ENCODE data around the gene CEP97. TPM values are rescaled to one million over a fixed set of nuclear protein-coding genes. Genes with fewer than 3 reads are reported as not detected.
A peak's percentile ranks its signal among the peaks of the same experiment; 100 is the strongest.
"Not testable (repeated sequence)": the region's sequence is repeated elsewhere in the genome, so short reads cannot be mapped to it uniquely, and the experiment has no call there.

The CEP97 gene, protein sequence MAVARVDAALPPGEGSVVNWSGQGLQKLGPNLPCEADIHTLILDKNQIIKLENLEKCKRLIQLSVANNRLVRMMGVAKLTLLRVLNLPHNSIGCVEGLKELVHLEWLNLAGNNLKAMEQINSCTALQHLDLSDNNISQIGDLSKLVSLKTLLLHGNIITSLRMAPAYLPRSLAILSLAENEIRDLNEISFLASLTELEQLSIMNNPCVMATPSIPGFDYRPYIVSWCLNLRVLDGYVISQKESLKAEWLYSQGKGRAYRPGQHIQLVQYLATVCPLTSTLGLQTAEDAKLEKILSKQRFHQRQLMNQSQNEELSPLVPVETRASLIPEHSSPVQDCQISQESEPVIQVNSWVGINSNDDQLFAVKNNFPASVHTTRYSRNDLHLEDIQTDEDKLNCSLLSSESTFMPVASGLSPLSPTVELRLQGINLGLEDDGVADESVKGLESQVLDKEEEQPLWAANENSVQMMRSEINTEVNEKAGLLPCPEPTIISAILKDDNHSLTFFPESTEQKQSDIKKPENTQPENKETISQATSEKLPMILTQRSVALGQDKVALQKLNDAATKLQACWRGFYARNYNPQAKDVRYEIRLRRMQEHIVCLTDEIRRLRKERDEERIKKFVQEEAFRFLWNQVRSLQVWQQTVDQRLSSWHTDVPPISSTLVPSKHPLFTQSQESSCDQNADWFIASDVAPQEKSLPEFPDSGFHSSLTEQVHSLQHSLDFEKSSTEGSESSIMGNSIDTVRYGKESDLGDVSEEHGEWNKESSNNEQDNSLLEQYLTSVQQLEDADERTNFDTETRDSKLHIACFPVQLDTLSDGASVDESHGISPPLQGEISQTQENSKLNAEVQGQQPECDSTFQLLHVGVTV
- total RNA-seq (2014; rRNA removed; shearing (Covaris generic); ENCODE audit: low replicate concordance), result 15.0 and 21.7 TPM in 2 replicates

DNA sequence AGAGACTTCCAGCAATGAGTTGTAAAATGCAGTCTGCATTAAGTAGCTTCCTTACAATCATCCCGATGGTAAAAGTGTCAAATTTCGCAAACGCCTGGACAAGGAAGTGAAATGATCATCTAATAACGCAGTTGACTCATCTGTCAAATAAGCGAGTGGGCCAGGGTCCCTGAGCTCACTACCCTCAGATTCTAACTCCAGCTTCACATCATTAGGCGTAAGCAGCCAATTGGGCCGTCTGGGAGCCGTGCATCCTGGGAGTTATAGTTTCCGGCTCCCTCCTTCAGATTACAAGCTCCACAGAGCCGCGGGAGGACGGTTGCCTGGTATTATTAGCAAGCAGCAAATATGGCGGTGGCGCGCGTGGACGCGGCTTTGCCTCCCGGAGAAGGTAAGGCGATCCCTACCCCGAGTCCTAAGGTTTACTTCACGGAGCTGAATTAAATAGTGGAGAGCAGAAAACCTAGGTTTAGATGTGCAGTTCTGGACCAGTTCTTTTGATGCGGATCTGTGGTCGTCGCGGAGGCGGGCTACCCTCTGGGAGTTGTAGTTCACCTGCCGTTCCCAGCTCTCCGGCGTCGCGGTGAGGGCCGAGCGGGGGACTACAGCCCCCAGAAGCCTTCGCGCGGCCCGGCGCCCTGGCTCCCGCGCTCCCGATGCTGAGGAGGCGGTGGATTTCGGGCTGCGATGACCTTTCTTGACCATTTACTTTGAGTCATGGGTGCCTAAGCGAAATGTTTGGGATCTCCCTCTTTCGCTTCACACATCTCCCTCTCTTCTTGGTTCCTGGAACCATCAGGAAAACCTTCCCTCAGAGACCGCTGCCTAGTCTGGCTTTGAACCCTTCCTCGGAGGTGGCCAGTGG is at the start of gene CEP97:
Gene CEP97 (plus strand): TSS at position 286 of the 865 bp plus-strand sequence. CDS start 63 bp downstream, at position 349.
- peak within 1 kb of the TSS; percentile 79 for H3K9ac ChIP-seq (ENCODE audit: low read length)
- H3K4me2 ChIP-seq (ENCODE audit: low read depth, low read length, poor library complexity, severe bottlenecking), result peak within 1 kb of the TSS; percentile 96
- H3K36me3 ChIP-seq (ENCODE audit: insufficient read depth, low read length), result peaks cover 18% of the 10 kb centered on the region; the same call in 1 of the 2 replicates
- peak; percentile 96 for DNase-seq
- H3K4me1 ChIP-seq (ENCODE audit: low read length), result peaks cover 28% of the 10 kb centered on the region
- H4K20me1 ChIP-seq (ENCODE audit: insufficient read depth, low read depth, low read length), result no peaks in the 10 kb centered on the region
- peak within 1 kb of the TSS; percentile 78 for H3K4me3 ChIP-seq (ENCODE audit: low read length)
- no peaks in the 10 kb centered on the region for H3K27me3 ChIP-seq (ENCODE audit: low read length)
- peak within 1 kb of the TSS; percentile 67 for H3K27ac ChIP-seq (ENCODE audit: low read length)
- H3K79me2 ChIP-seq (ENCODE audit: low read length), result peaks cover 34% of the 10 kb centered on the region
- peak within 1 kb of the TSS; percentile 93 for H2AFZ ChIP-seq (ENCODE audit: low read length)
- no peaks in the 10 kb centered on the region for H3K9me2 ChIP-seq (replicated peaks; ENCODE audit: insufficient read depth, low read length)
- no peaks in the 10 kb centered on the region for H3K9me3 ChIP-seq (ENCODE audit: low read length)

DNA sequence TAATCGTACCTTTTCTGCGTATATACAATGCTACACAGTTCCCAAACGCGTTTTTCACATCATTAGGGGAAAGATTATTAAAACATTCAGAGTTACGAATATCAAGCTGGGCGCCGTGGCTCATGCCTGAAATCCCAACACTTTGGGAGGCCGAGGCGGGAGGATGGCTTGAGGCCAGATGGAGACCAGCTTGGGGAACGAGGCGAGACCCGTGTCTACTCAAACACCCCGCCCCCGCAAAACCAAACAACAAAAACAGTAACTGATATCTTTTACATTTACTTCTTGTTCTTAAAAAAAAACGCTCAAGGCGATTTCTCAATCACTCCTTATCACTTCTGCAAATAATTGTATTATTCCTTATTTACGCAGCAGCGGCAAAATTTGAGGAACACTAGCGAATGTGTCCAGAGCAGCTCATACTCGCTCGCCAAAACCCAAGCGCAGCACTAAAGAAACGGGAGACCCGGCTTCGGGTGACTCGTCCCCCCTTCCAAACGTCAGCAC is 48.7 kb upstream of the CEP97 start:
- Histone ChIP-seq H3K9ac (ENCODE audit: low read length) (peak overlapping the region; percentile 80), H3K27me3 (ENCODE audit: low read length) (no peaks in the 10 kb centered on the region), H3K36me3 (ENCODE audit: insufficient read depth, low read length) (peaks cover 22% of the 10 kb centered on the region), H3K4me2 (ENCODE audit: low read depth, low read length, poor library complexity, severe bottlenecking) (peak overlapping the region; percentile 86), H3K9me3 (ENCODE audit: low read length) (no peaks in the 10 kb centered on the region), H3K9me2 (replicated peaks; ENCODE audit: insufficient read depth, low read length) (no peaks in the 10 kb centered on the region), H3K27ac (ENCODE audit: low read length) (peak overlapping the region; percentile 58), H2AFZ (ENCODE audit: low read length) (no peak overlapping the region), H3K79me2 (ENCODE audit: low read length) (peaks cover 51% of the 10 kb centered on the region), H3K4me3 (ENCODE audit: low read length) (peak overlapping the region; percentile 94), H4K20me1 (ENCODE audit: insufficient read depth, low read depth, low read length) (peaks cover 12% of the 10 kb centered on the region), H3K4me1 (ENCODE audit: low read length) (peaks cover 28% of the 10 kb centered on the region)
- no peak for DNase-seq

DNA sequence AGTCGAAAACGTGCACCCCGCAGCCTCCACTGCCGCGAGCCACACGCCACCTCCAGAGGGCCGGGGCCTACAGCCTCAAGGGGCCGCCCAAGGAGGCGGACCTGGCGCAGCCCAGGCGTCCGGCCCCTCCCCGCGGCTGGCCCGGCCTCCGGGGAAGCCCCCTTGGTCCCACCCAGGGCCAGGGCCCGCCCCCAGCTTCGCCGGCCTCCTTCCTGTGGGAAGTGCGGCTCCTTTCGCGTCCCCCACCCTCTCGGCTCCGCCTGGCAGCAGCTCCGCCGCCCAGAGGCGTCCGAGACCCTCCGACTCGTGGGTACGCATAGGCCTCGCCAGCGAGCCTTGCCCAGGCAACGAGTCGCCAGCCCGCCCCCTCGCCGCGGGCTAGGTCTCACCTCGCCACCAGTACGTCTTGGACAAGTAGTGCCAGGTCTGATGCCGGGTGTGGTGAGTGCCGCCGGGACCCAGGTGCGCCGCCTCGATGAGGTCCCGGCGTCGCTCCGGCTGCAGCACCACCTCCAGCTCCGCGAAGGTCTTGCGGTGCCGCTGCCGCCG is 48.1 kb upstream of the CEP97 start:
- Histone ChIP-seq H3K36me3 (ENCODE audit: insufficient read depth, low read length) (peaks cover 22% of the 10 kb centered on the region), H3K79me2 (ENCODE audit: low read length) (peaks cover 46% of the 10 kb centered on the region), H3K27me3 (ENCODE audit: low read length) (no peaks in the 10 kb centered on the region), H3K9me2 (replicated peaks; ENCODE audit: insufficient read depth, low read length) (no peaks in the 10 kb centered on the region), H3K27ac (ENCODE audit: low read length) (peak overlapping the region; percentile 76), H4K20me1 (ENCODE audit: insufficient read depth, low read depth, low read length) (peaks cover 12% of the 10 kb centered on the region), H3K9ac (ENCODE audit: low read length) (peak overlapping the region; percentile 88), H3K4me1 (ENCODE audit: low read length) (peaks cover 28% of the 10 kb centered on the region), H3K9me3 (ENCODE audit: low read length) (no peaks in the 10 kb centered on the region), H3K4me3 (ENCODE audit: low read length) (peak overlapping the region; percentile 94), H3K4me2 (ENCODE audit: low read depth, low read length, poor library complexity, severe bottlenecking) (peak overlapping the region; percentile 86), H2AFZ (ENCODE audit: low read length) (peak overlapping the region; percentile 60)
- DNase-seq, result peak; percentile 98

DNA sequence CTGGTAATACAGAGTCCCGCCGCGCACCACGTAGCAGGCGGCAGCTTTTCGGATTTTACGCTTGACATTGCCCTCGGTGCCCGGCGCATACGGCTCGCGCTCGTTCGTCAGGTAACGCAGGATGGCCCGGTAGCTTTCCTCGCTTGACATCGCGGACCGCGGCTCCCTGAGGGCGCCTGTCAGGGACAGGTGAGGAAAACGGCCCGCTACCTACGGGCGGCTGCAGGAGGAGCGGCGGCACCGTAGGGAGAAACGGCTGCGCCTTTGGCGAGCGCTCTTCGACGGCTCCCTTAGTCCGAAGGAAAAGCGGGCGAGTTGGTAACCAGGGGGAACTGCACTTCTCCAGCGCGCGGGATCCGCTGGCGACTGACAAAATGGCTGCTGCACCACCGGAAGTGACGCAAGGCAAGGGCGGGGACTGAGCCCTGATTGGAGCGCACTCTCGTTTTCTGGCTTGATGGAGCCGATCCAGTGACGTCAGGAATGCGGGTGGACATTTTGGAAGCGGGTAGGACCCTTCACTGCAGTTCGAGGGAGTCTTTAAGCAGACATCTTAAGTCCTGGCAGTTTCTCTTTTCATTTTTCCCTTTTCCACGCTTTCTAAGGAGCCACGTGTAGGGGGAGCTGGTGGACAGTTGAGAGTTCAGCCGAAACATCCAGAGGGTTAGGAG is 47.5 kb upstream of the CEP97 start, which contains the start of gene ZBTB11:
Gene ZBTB11 (minus strand): TSS at position 368 of the 671 bp plus-strand sequence. CDS start 218 bp downstream, at position 150.
- no peaks in the 10 kb centered on the region for H3K9me3 ChIP-seq (ENCODE audit: low read length)
- peak within 1 kb of the TSS; percentile 94 for H3K4me3 ChIP-seq (ENCODE audit: low read length)
- H3K79me2 ChIP-seq (ENCODE audit: low read length), result peaks cover 40% of the 10 kb centered on the region
- H4K20me1 ChIP-seq (ENCODE audit: insufficient read depth, low read depth, low read length), result peaks cover 18% of the 10 kb centered on the region
- peak within 1 kb of the TSS; percentile 86 for H3K4me2 ChIP-seq (ENCODE audit: low read depth, low read length, poor library complexity, severe bottlenecking)
- no peaks in the 10 kb centered on the region for H3K9me2 ChIP-seq (replicated peaks; ENCODE audit: insufficient read depth, low read length)
- H3K27me3 ChIP-seq (ENCODE audit: low read length), result no peaks in the 10 kb centered on the region
- H2AFZ ChIP-seq (ENCODE audit: low read length), result peak within 1 kb of the TSS; percentile 60
- DNase-seq, result peak; percentile 100
- peak within 1 kb of the TSS; percentile 88 for H3K9ac ChIP-seq (ENCODE audit: low read length)
- peak within 1 kb of the TSS; percentile 76 for H3K27ac ChIP-seq (ENCODE audit: low read length)
- peaks cover 22% of the 10 kb centered on the region for H3K36me3 ChIP-seq (ENCODE audit: insufficient read depth, low read length)
- H3K4me1 ChIP-seq (ENCODE audit: low read length), result peaks cover 28% of the 10 kb centered on the region

DNA sequence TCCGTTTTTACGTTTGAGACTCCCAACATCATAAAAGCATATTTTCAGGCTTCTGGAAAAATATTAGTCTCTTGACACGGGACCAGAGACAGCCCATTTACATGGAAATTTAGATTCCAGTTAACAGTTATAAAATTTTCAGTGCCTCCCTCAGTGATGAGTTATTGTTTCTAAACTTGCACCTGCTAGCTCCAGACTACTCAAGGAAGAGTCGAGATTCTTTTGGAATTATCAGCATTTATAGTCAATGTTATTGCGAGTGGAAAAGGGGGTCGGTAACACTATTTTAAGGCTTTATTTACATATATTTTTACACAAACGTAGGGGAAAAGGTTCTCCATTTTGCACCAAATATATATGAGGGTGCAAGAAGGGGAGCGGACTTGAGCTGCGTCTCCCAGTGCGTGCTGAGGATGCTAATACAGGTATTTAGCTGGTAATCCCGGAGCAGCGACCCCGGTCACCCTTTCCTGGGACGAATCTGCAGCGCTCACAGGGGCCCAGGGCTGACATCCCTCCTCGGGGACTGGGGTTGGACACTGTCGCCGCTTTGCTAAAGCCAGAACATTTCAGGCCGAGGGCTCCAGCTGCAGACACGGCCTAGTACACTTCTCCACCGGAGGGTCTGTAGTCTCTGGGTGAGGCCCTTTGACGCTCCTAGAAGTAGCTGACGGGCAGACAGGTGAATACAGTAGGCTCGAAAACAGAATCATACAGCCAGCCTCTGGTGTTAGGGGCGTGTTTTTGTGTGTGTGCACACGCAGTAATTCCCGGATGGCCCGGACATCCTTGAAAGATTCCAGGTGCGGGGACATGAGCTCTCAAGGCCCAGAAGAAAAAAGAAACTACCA is 46.8 kb upstream of the CEP97 start:
- Histone ChIP-seq H3K9me3 (ENCODE audit: low read length) (no peaks in the 10 kb centered on the region), H4K20me1 (ENCODE audit: insufficient read depth, low read depth, low read length) (peaks cover 26% of the 10 kb centered on the region), H3K36me3 (ENCODE audit: insufficient read depth, low read length) (peaks cover 25% of the 10 kb centered on the region), H3K79me2 (ENCODE audit: low read length) (peaks cover 35% of the 10 kb centered on the region), H3K9me2 (replicated peaks; ENCODE audit: insufficient read depth, low read length) (no peaks in the 10 kb centered on the region), H3K27ac (ENCODE audit: low read length) (peak overlapping the region; percentile 62), H3K4me3 (ENCODE audit: low read length) (peak overlapping the region; percentile 94), H3K27me3 (ENCODE audit: low read length) (no peaks in the 10 kb centered on the region), H3K4me1 (ENCODE audit: low read length) (peaks cover 28% of the 10 kb centered on the region), H2AFZ (ENCODE audit: low read length) (no peak overlapping the region), H3K4me2 (ENCODE audit: low read depth, low read length, poor library complexity, severe bottlenecking) (peak overlapping the region; percentile 86), H3K9ac (ENCODE audit: low read length) (peak overlapping the region; percentile 67)
- peak; percentile 72 for DNase-seq

DNA sequence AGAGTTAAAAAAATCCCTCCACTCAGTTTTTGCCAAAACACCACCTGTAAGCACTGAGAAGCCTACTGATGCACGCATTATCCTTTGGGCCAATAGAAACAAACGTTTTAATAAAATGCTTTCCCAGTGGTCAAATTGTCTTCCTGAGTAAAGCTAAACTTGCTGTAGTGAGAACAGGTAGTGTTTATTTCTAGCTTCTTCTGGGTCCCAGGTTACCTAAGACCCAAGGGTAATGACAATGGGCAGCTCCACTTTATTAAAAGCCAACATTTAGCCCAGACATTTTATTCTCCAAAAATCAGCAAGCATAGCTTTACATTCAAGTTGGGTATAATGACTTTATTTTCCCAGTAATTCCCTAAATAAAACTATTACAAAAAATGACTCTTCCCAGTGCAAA is 45.6 kb upstream of the CEP97 start:
- H3K9me3 ChIP-seq (ENCODE audit: low read length), result not testable (repeated sequence)
- Histone ChIP-seq H3K36me3 (ENCODE audit: insufficient read depth, low read length) (peaks cover 37% of the 10 kb centered on the region), H4K20me1 (ENCODE audit: insufficient read depth, low read depth, low read length) (peaks cover 27% of the 10 kb centered on the region)

More for the DNA sequence above, 45.6 kb upstream of the CEP97 start:
- H3K4me2 ChIP-seq (ENCODE audit: low read depth, low read length, poor library complexity, severe bottlenecking); H3K27me3 ChIP-seq (ENCODE audit: low read length); H3K9me2 ChIP-seq (replicated peaks; ENCODE audit: insufficient read depth, low read length); H2AFZ ChIP-seq (ENCODE audit: low read length); H3K27ac ChIP-seq (ENCODE audit: low read length); H3K9ac ChIP-seq (ENCODE audit: low read length); H3K4me3 ChIP-seq (ENCODE audit: low read length): not testable (repeated sequence)
- peak; percentile 57 for DNase-seq
- Histone ChIP-seq H3K4me1 (ENCODE audit: low read length) (peaks cover 31% of the 10 kb centered on the region), H3K79me2 (ENCODE audit: low read length) (peaks cover 30% of the 10 kb centered on the region)
